Spleen (tissue), 11 donors: Measurements from ENCODE around the gene SLC35G4. TPM values are rescaled to one million over a fixed set of nuclear protein-coding genes. Genes with fewer than 3 reads are reported as not detected.

Experiments used
- DNase-seq: peaks from one replicate; pipeline ENCODE4 v3.0.0-alpha.2; 2020
- H3K27ac ChIP-seq, 8 donors: fragments of 200-600 bp; sonication (generic) in 7 of 8; 1 replicate in 4 of 8; 2 replicates in 4 of 8; pipeline versions ENCODE4 v1.5.0 to v1.8.0; 2016 to 2021; ENCODE audit warnings: inconsistent platforms in 4 of 8, mild to moderate bottlenecking in 4 of 8, moderate library complexity in 1 of 8
- H3K27me3 ChIP-seq, 7 donors: fragments of 200-600 bp; sonication (generic) in 6 of 7; replicated peaks in 1 of 7; 1 replicate in 4 of 7; 2 replicates in 3 of 7; pipeline versions ENCODE4 v1.5.0 to v1.8.0; 2016 to 2021; ENCODE audit warnings: inconsistent platforms in 3 of 7, mild to moderate bottlenecking in 1 of 7
- H3K36me3 ChIP-seq, 6 donors: fragments of 200-600 bp; sonication (generic) in 5 of 6; 1 replicate in 4 of 6; 2 replicates in 2 of 6; pipeline versions ENCODE4 v1.5.0 to v1.8.0; 2016 to 2021; ENCODE audit warnings: inconsistent platforms in 2 of 6
- H3K4me1 ChIP-seq, 6 donors: fragments of 200-600 bp; sonication (generic) in 5 of 6; 1 replicate in 3 of 6; 2 replicates in 3 of 6; pipeline versions ENCODE4 v1.5.0 to v1.8.0; 2016 to 2021; ENCODE audit warnings: inconsistent platforms in 3 of 6
- H3K4me3 ChIP-seq, 8 donors: fragments of 200-600 bp; sonication (generic) in 7 of 8; 1 replicate in 4 of 8; 2 replicates in 4 of 8; pipeline versions ENCODE4 v1.5.0 to v1.8.0; 2016 to 2021; ENCODE audit warnings: inconsistent platforms in 4 of 8, mild to moderate bottlenecking in 4 of 8, moderate library complexity in 2 of 8
- H3K9me3 ChIP-seq, 8 donors: fragments of 200-600 bp; sonication (generic) in 7 of 8; 1 replicate in 4 of 8; 2 replicates in 4 of 8; pipeline versions ENCODE4 v1.5.0 to v1.8.0; 2016 to 2021; ENCODE audit warnings: inconsistent platforms in 4 of 8
- POLR2A ChIP-seq, 3 donors: fragments of 450-650 bp; IDR thresholded peaks; one replicate each; pipeline ENCODE4 v1.5.1; 2017; ENCODE audit warnings: antibody characterized with exemption in 3 of 3, mild to moderate bottlenecking in 1 of 3
- POLR2AphosphoS5 ChIP-seq, 3 donors: sonication (generic); formaldehyde crosslinking; IDR thresholded peaks; one replicate each; pipeline ENCODE4 v1.5.1; 2017; ENCODE audit warnings: antibody characterized with exemption in 3 of 3
- WGBS, 5 donors: extraction: QIAGEN DNeasy Blood & Tissue Kit in 3 of 5; methylation state at CpG; one replicate each; pipeline versions ENCODE4 v1.1.5 to v1.1.7; 2013 to 2018; 5-methylcytosine and 5-hydroxymethylcytosine counted together
- intact Hi-C: fragments of 100-400 bp; cut with DNase I; formaldehyde crosslinking; loops from one replicate; pipeline ENCODE4 v1.15.0; 2023; ENCODE audit warnings: low total_unique reads
- polyA plus RNA-seq, 3 donors: library from polyadenylated mRNA; stranded (reverse); fragments of 200-250 nt; gene quantifications; one replicate each; pipeline ENCODE4 v1.2.1, GENCODE V29; 2013
- total RNA-seq, 7 donors: library from RNA; depleted of rRNA in 3 of 7; stranded (reverse); fragments of >200 nt in 3 of 7; fragmentation: NEBNext Ultra II Directional in 4 of 7; extraction: Animal tissue kit (Norgen Biotek cat#: 25700) in 4 of 7; gene quantifications; one replicate each; pipeline versions ENCODE4 v1.1.0 to v1.2.1, GENCODE V29; 2016 to 2021
- TF ChIP-seq, protein P1 (sequence below), 11 experiments: fragments of 200-600 bp in 7 of 11; fragments of 450-650 bp in 4 of 11; sonication (generic) in 4 of 11; IDR thresholded peaks in 8 of 11; conservative IDR thresholded peaks in 3 of 11; 1 replicate in 7 of 11; 2 replicates in 4 of 11; pipeline versions ENCODE4 v1.4.0 to v1.8.0; 2016 to 2021; ENCODE audit warnings: antibody characterized with exemption in 11 of 11, inconsistent platforms in 4 of 11, mild to moderate bottlenecking in 1 of 11
- donor health status: healthy with polysubstance abuse.
- donor health status: DM: no; HTN: no; CAD: no; lungs with moderate emphysema.
- donor health status: DM: no; HTN: no; CAD: no.
- donor health status: Bipolar disorder and iron deficiency.
- donor health status: healthy.
- donor health status: DM: no; HTN: no; CAD: no.
- donor health status: DM: yes; HTN: yes; CAD: no.

SLC35G4 gene
- total and polyA plus RNA-seq, 10 donors, result not detected

DNA sequence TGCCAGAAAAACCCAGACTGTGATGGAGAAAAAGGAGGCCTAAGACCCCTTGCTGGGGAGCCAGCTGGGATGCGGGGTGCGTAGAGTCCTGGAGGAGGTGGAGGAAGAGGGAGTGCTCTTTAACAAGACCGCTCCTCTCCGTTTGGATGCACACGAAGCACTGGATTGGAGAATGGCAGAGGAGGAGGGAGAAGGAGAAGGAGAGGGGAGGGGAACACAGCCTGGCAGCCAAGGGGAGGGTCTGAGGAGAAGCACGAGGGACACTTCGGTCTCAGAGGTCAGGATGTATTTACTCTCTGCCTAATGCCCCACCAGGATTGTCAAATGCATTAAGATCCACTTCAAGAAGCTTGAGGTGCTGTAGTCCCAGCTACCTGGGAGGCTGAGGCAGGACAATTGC lies 42.0 kb upstream of the SLC35G4 start:
- intact Hi-C loops, result no loop called here
- H3K9me3 ChIP-seq, result no peaks in the 10 kb centered on the region
- DNase-seq, result no peak
- H3K4me3 ChIP-seq, result no peak overlapping the region
- 65 to 84% (median 80%) methylated on average over 7 of the region's 7 CpGs for WGBS, 5 donors
- no peak overlapping the region for H3K27ac ChIP-seq
- H3K27me3 ChIP-seq, result peaks cover 0 to 32% (median 0%) of the 10 kb centered on the region in 7 donors
- TF ChIP-seq POLR2A (IDR thresholded peaks at IDR 0.05), result no peak
- TF ChIP-seq, protein P1, sequence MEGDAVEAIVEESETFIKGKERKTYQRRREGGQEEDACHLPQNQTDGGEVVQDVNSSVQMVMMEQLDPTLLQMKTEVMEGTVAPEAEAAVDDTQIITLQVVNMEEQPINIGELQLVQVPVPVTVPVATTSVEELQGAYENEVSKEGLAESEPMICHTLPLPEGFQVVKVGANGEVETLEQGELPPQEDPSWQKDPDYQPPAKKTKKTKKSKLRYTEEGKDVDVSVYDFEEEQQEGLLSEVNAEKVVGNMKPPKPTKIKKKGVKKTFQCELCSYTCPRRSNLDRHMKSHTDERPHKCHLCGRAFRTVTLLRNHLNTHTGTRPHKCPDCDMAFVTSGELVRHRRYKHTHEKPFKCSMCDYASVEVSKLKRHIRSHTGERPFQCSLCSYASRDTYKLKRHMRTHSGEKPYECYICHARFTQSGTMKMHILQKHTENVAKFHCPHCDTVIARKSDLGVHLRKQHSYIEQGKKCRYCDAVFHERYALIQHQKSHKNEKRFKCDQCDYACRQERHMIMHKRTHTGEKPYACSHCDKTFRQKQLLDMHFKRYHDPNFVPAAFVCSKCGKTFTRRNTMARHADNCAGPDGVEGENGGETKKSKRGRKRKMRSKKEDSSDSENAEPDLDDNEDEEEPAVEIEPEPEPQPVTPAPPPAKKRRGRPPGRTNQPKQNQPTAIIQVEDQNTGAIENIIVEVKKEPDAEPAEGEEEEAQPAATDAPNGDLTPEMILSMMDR (IDR thresholded peaks at IDR 0.05 in 8 of 11, conservative IDR thresholded peaks at IDR 0.05 in 3 of 11), result no peak
- no peak for TF ChIP-seq POLR2AphosphoS5 (IDR thresholded peaks at IDR 0.05)
- no peaks in the 10 kb centered on the region for H3K4me1 ChIP-seq
- no peaks in the 10 kb centered on the region for H3K36me3 ChIP-seq

DNA sequence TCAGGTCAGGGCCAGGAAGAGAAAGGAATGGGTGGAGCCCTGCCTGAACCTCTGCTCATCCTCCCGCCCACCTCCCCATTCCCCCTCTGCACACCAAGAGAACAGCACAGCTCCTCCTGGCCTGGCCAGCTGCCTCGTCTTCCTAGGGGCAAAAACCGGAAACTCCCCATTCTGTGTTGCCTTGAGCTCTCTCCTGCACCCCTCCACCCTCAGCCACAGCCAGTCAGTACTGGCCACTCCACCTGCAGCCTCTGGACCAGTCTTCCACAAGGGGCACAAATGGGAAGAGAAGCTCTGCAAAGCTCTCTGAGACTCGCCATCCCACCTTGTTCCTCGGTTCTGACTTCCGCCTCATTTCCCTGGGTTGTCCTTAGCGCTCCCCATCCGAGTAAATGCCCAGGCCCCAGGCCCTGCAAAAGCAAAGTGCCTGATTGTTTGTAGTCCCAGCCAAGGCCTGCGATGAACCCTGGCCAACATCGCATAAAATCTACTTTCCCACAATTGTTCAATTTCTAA lies 39.3 kb upstream of the SLC35G4 start:
- intact Hi-C loops, result no loop called here
- Histone ChIP-seq H3K27ac (no peak overlapping the region), H3K4me1 (no peaks in the 10 kb centered on the region), H3K9me3 (no peaks in the 10 kb centered on the region), H3K4me3 (no peak overlapping the region), H3K27me3 (peaks cover 0 to 32% (median 0%) of the 10 kb centered on the region in 7 donors), H3K36me3 (no peaks in the 10 kb centered on the region)
- DNase-seq, result no peak
- TF ChIP-seq POLR2A (IDR thresholded peaks at IDR 0.05), result no peak
- TF ChIP-seq, protein P1 (IDR thresholded peaks at IDR 0.05 in 8 of 11, conservative IDR thresholded peaks at IDR 0.05 in 3 of 11), result no peak
- TF ChIP-seq POLR2AphosphoS5 (IDR thresholded peaks at IDR 0.05), result no peak
- WGBS, 5 donors, result 77 to 84% (median 81%) methylated on average over 10 of the region's 10 CpGs

DNA sequence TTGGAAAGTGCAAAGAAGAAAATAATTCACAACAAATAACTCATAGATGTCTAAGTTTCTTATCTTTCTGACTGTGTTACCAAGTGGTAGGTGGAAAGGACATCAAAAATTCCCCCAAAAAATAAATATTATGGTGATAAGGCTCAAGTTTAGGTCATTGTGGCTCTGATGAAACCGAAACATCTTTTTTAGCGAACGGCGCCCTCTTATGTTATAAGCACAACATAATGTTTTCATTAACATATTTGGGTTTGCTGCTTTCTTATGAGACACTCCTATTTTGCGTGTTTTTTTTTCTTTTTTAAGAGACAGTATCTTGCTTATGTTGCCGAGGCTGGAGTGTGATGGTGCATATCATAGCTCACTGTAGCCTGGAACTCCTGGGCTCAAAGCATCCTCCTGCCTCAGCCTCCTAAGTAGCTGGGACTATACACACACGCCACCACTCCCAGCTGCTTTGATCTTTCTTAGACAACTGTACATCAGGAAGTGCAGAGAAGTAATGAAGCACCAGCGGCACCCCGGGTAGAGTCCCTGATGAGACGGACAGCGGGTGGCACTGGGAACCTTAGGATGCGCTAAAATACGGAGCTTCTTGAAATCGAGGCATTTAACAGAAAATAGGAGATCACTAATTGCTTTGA lies 38.5 kb upstream of the SLC35G4 start:
- no peak overlapping the region for H3K4me3 ChIP-seq
- no peaks in the 10 kb centered on the region for H3K9me3 ChIP-seq
- no peak for DNase-seq
- H3K27me3 ChIP-seq, result peaks cover 0 to 29% (median 0%) of the 10 kb centered on the region in 7 donors
- intact Hi-C loops, result no loop called here
- TF ChIP-seq, protein P1 (IDR thresholded peaks at IDR 0.05 in 8 of 11, conservative IDR thresholded peaks at IDR 0.05 in 3 of 11), result no peak
- TF ChIP-seq POLR2AphosphoS5 (IDR thresholded peaks at IDR 0.05) (no peak), POLR2A (IDR thresholded peaks at IDR 0.05) (no peak)
- H3K27ac ChIP-seq, result no peak overlapping the region
- WGBS, 5 donors, result 80 to 89% (median 83%) methylated on average over 14 of the region's 14 CpGs
- no peaks in the 10 kb centered on the region for H3K36me3 ChIP-seq
- H3K4me1 ChIP-seq, result no peaks in the 10 kb centered on the region

DNA sequence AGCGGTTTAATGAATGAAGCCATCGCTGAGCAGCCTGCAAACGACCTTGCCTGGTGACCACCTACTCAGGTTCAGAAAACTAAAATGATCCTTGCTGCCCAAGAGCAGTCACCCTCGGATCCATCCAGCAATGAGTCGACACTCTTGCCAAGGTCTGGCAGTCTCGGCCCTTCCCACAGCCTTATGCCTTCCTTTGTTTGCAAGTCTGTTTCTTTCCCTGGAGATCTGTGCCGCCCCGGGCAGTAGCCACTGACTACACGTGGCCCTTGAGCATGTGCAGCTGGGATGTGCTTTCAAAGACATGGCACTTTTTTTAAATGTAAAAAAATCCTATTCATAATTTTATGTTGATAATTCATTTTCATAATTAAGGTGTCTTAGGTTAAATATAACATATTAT lies 37.2 kb upstream of the SLC35G4 start:
- Histone ChIP-seq H3K27me3 (peaks cover 0 to 24% (median 0%) of the 10 kb centered on the region in 7 donors), H3K9me3 (no peaks in the 10 kb centered on the region), H3K36me3 (no peaks in the 10 kb centered on the region), H3K4me3 (no peak overlapping the region), H3K27ac (no peak overlapping the region), H3K4me1 (peaks cover 0 to 2% (median 0%) of the 10 kb centered on the region in 6 donors)
- 77 to 90% (median 83%) methylated on average over 9 of the region's 9 CpGs for WGBS, 5 donors
- intact Hi-C loops, result no loop called here
- TF ChIP-seq POLR2AphosphoS5 (IDR thresholded peaks at IDR 0.05) (no peak), POLR2A (IDR thresholded peaks at IDR 0.05) (no peak)
- TF ChIP-seq, protein P1 (IDR thresholded peaks at IDR 0.05 in 8 of 11, conservative IDR thresholded peaks at IDR 0.05 in 3 of 11), result no peak
- no peak for DNase-seq
